Trophoblast cell (in vitro differentiated cells and primary cell): ENCODE measurements around the gene RELT.
A peak's percentile ranks its signal among the peaks of the same experiment; 100 is the strongest.

Experiments used
- DNase-seq, 2 donors: peaks; one replicate each; pipeline ENCODE4 v3.0.0-alpha.2; 2016
- H2AFZ ChIP-seq: 2 replicates; pipeline ENCODE4 v1.6.1; 2013; ENCODE audit warnings: low read length, moderate library complexity, mild to moderate bottlenecking; ENCODE audit not compliant: insufficient read depth, poor library complexity
- H2AK5ac ChIP-seq: 2 replicates; pipeline ENCODE4 v1.6.1; 2013; ENCODE audit warnings: mild to moderate bottlenecking, low read length
- H2BK120ac ChIP-seq: 2 replicates; pipeline ENCODE4 v1.6.1; 2013; ENCODE audit warnings: low read length, mild to moderate bottlenecking, moderate library complexity; ENCODE audit not compliant: insufficient read depth, poor library complexity
- H2BK12ac ChIP-seq: 2 replicates; pipeline ENCODE4 v1.6.1; 2013; ENCODE audit warnings: mild to moderate bottlenecking, low read length, moderate library complexity
- H2BK5ac ChIP-seq: 2 replicates; pipeline ENCODE4 v1.6.1; 2013; ENCODE audit warnings: low read length, low read depth, moderate library complexity, mild to moderate bottlenecking; ENCODE audit not compliant: poor library complexity
- H3K14ac ChIP-seq: 2 replicates; pipeline ENCODE4 v1.6.1; 2013; ENCODE audit warnings: mild to moderate bottlenecking, low read length
- H3K18ac ChIP-seq: 2 replicates; pipeline ENCODE4 v1.6.1; 2013; ENCODE audit warnings: mild to moderate bottlenecking, low read length
- H3K23ac ChIP-seq: 2 replicates; pipeline ENCODE4 v1.6.1; 2013; ENCODE audit warnings: low read length
- H3K27ac ChIP-seq: 2 replicates; pipeline ENCODE4 v1.5.1; 2013; ENCODE audit warnings: low read depth, mild to moderate bottlenecking, inconsistent platforms, low read length, moderate library complexity
- H3K27me3 ChIP-seq: 2 replicates; pipeline ENCODE4 v1.6.1; 2013; ENCODE audit warnings: inconsistent platforms, mild to moderate bottlenecking, low read length, moderate library complexity; ENCODE audit not compliant: insufficient read depth
- H3K36me3 ChIP-seq, 2 experiments: 1 replicate in 1 of 2; 2 replicates in 1 of 2; pipeline ENCODE4 v1.6.1; 2013; ENCODE audit warnings: low read length in 2 of 2, mild to moderate bottlenecking in 2 of 2, moderate library complexity in 1 of 2; ENCODE audit not compliant: insufficient read depth in 2 of 2, control insufficient read depth in 1 of 2
- H3K4ac ChIP-seq: 2 replicates; pipeline ENCODE4 v1.6.1; 2013; ENCODE audit warnings: low read depth, mild to moderate bottlenecking, low read length, moderate library complexity
- H3K4me1 ChIP-seq, 2 experiments: 1 replicate in 1 of 2; 2 replicates in 1 of 2; pipeline ENCODE4 v1.6.1; 2013; ENCODE audit warnings: low read length in 2 of 2, mild to moderate bottlenecking in 2 of 2, moderate library complexity in 1 of 2; ENCODE audit not compliant: insufficient read depth in 2 of 2, control insufficient read depth in 1 of 2
- H3K4me2 ChIP-seq: 2 replicates; pipeline ENCODE4 v1.6.1; 2013; ENCODE audit warnings: inconsistent platforms, mild to moderate bottlenecking, low read length, moderate library complexity
- H3K4me3 ChIP-seq: 2 replicates; pipeline ENCODE4 v1.5.1; 2013; ENCODE audit warnings: mild to moderate bottlenecking, low read depth, low read length, inconsistent platforms
- H3K79me1 ChIP-seq: one replicate; pipeline ENCODE4 v1.6.1; 2013; ENCODE audit warnings: low read length
- H3K79me2 ChIP-seq: 2 replicates; pipeline ENCODE4 v1.6.1; 2013; ENCODE audit warnings: low read length, mild to moderate bottlenecking; ENCODE audit not compliant: control insufficient read depth, insufficient read depth, poor library complexity
- H3K9ac ChIP-seq: 2 replicates; pipeline ENCODE4 v1.6.1; 2013; ENCODE audit warnings: mild to moderate bottlenecking, low read length
- H3K9me3 ChIP-seq: 2 replicates; pipeline ENCODE4 v1.6.1; 2013; ENCODE audit warnings: low read depth, mild to moderate bottlenecking, control low read depth, inconsistent platforms, low read length; ENCODE audit not compliant: insufficient read depth
- H4K12ac ChIP-seq: 2 replicates; pipeline ENCODE4 v1.6.1; 2013; ENCODE audit warnings: low read depth, mild to moderate bottlenecking, low read length, moderate library complexity
- H4K8ac ChIP-seq: 2 replicates; pipeline ENCODE4 v1.6.1; 2013; ENCODE audit warnings: low read depth, mild to moderate bottlenecking, low read length, moderate library complexity
- H4K91ac ChIP-seq: one replicate; pipeline ENCODE4 v1.6.1; 2013; ENCODE audit warnings: low read depth, mild to moderate bottlenecking, low read length, moderate library complexity
- WGBS: extraction: QIAGEN DNeasy Blood & Tissue Kit; methylation state at CpG from one replicate; pipeline ENCODE4 v1.1.7; 2013; ENCODE audit warnings: missing lambda C conversion rate; ENCODE audit not compliant: insufficient read length, insufficient coverage; ENCODE audit errors: extremely low coverage; 5-methylcytosine and 5-hydroxymethylcytosine counted together

The RELT gene

DNA sequence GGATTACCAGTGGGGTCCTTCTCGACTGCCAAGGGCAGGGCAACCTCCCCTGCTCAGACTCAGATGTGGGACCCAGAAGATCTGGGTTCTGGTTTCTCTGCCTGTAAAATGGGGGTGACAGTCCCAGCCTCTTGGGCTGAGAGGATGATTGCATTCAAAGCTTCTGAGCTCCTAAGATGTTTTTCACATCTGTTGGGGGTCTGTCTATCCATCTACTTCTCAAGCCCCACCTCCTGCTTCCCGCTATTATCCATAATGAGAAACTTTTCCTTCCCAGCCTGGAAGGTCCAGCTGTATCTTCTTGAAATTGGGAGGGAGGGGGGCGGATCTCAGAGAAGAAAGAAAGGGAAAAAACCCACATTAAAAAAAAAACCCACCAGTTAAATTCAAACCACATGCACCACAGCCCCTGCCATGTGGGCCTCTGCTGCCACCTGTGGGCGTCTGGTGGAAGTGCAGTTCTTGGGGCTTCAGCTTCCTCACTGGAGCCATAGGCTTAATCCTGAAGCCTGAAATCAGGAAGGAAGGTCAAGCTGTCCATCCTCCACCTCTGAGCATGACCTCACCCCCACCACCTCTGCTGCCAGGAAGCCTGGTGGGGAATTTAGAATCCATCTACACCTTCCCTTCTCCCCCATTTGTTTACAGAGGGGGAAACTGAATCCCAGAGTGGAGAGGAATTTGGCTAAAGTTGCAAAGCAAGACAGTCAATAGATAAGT, 40.8 kb upstream of the RELT start:
- Histone ChIP-seq H3K9ac (no peak overlapping the region), H4K12ac (no peak overlapping the region), H4K8ac (peak overlapping the region; percentile 55), H3K79me1 (peaks cover 35% of the 10 kb centered on the region), H2BK5ac (peak overlapping the region; percentile 42), H3K36me3 (peaks cover 0 to 11% of the 10 kb centered on the region in 2 experiments), H3K27ac (peak overlapping the region; percentile 71), H3K4me1 (peaks cover 55 to 58% of the 10 kb centered on the region in 2 experiments), H3K4ac (peak overlapping the region; percentile 13), H4K91ac (peak overlapping the region; percentile 77), H3K23ac (no peak overlapping the region), H2AK5ac (peak overlapping the region; percentile 72), H2AFZ (no peak overlapping the region), H3K27me3 (no peaks in the 10 kb centered on the region), H3K4me2 (peak overlapping the region; percentile 13), H3K14ac (peak overlapping the region; percentile 56), H2BK12ac (peak overlapping the region; percentile 66), H3K4me3 (no peak overlapping the region), H3K9me3 (no peaks in the 10 kb centered on the region), H3K79me2 (peaks cover 16% of the 10 kb centered on the region), H3K18ac (peak overlapping the region; percentile 28), H2BK120ac (peak overlapping the region; percentile 69)
- DNase-seq = peak; percentile 82 to 95
- no CpG with 5 or more reads among the region's 4 CpGs for whole genome bisulfite sequencing

DNA sequence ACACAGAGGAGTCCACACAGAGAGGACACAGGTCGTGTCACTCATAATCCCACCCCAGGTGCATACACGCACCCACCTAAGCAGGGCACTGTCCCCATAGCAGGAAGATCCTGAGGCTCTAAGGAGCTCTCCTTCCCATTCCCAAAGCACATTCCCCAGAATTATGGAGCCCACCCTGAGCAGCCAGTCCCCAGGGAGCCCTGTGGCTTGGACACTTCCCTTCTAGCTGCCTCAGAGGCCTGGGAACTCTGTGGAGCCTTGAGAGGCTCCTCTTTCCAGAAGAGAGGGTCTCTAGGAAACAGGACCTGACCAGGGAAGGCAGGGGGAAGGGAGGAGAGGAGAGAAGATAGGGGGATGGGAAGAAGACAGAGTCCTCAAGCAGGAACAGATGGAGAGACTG, 38.4 kb upstream of the RELT start:
- Histone ChIP-seq H2BK5ac (no peak overlapping the region), H3K4me3 (no peak overlapping the region), H3K9me3 (peaks cover 3% of the 10 kb centered on the region), H3K79me2 (peaks cover 8% of the 10 kb centered on the region), H3K27me3 (no peaks in the 10 kb centered on the region), H3K4me2 (no peak overlapping the region), H2AFZ (no peak overlapping the region), H4K12ac (no peak overlapping the region), H3K79me1 (peaks cover 19% of the 10 kb centered on the region), H3K36me3 (peaks cover 0 to 18% of the 10 kb centered on the region in 2 experiments), H4K8ac (no peak overlapping the region), H3K27ac (no peak overlapping the region), H4K91ac (no peak overlapping the region), H3K18ac (no peak overlapping the region), H3K9ac (no peak overlapping the region), H3K4ac (no peak overlapping the region), H2BK12ac (no peak overlapping the region), H3K23ac (no peak overlapping the region), H2AK5ac (no peak overlapping the region), H3K14ac (no peak overlapping the region), H2BK120ac (no peak overlapping the region), H3K4me1 (peaks cover 46 to 51% of the 10 kb centered on the region in 2 experiments)
- no CpG with 5 or more reads among the region's 2 CpGs for WGBS
- no peak for DNase-seq

DNA sequence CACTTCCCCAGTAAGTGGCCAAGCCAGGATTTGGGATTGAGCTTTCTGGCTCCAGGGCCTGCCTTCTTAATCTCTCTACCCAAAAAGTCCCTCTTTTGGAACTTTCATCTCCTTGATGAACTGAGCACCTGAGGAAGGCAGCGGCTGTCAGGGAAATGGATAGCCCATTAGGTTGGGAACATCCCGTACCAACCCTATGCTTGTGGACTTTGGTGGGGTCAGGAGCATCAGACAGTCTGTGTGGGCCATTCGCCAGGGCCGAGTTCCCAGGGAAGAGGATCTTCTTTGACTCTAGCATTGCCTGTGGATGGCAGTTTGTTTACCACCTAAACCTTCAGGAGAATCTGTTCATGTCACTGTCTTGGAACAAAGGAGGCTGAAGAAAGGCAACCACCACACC, 37.9 kb upstream of the RELT start:
- peaks cover 3% of the 10 kb centered on the region for H3K9me3 ChIP-seq
- H2BK12ac ChIP-seq = no peak overlapping the region
- peaks cover 7% of the 10 kb centered on the region for H3K79me2 ChIP-seq

GRCh38 chr11:73340164-73340563, 36.0 kb upstream of the RELT start:
- Histone ChIP-seq H2AFZ (no peak overlapping the region), H3K18ac (no peak overlapping the region), H3K27me3 (no peaks in the 10 kb centered on the region), H4K91ac (no peak overlapping the region), H3K4ac (no peak overlapping the region), H3K79me1 (peaks cover 1% of the 10 kb centered on the region), H2BK12ac (no peak overlapping the region), H2BK5ac (no peak overlapping the region), H3K36me3 (peaks cover 0 to 18% of the 10 kb centered on the region in 2 experiments), H2BK120ac (no peak overlapping the region), H3K14ac (no peak overlapping the region), H3K4me3 (no peak overlapping the region), H4K12ac (no peak overlapping the region), H3K79me2 (peaks cover 4% of the 10 kb centered on the region), H2AK5ac (no peak overlapping the region), H3K9me3 (peaks cover 3% of the 10 kb centered on the region), H3K4me1 (peaks cover 26 to 31% of the 10 kb centered on the region in 2 experiments), H3K4me2 (no peak overlapping the region), H3K23ac (no peak overlapping the region), H3K27ac (no peak overlapping the region), H3K9ac (no peak overlapping the region), H4K8ac (no peak overlapping the region)
- DNase-seq = no peak
- WGBS = no CpG with 5 or more reads among the region's 3 CpGs

More for the DNA sequence above, 37.9 kb upstream of the RELT start:
- H3K27ac ChIP-seq = no peak overlapping the region
- no peak overlapping the region for H3K23ac ChIP-seq
- H2AK5ac ChIP-seq = no peak overlapping the region
- H3K4me1 ChIP-seq = peaks cover 43 to 50% of the 10 kb centered on the region in 2 experiments
- no peak overlapping the region for H4K91ac ChIP-seq
- no peak overlapping the region for H3K4me2 ChIP-seq
- no peak overlapping the region for H3K4ac ChIP-seq
- H3K18ac ChIP-seq = no peak overlapping the region
- no peak overlapping the region for H2BK120ac ChIP-seq
- DNase-seq = no peak
- H4K8ac ChIP-seq = no peak overlapping the region
- peaks cover 16% of the 10 kb centered on the region for H3K79me1 ChIP-seq
- WGBS = no CpG with 5 or more reads among the region's 4 CpGs
- H3K27me3 ChIP-seq = no peaks in the 10 kb centered on the region
- no peak overlapping the region for H2AFZ ChIP-seq
- H3K36me3 ChIP-seq = peaks cover 0 to 18% of the 10 kb centered on the region in 2 experiments
- H3K14ac ChIP-seq = no peak overlapping the region
- no peak overlapping the region for H2BK5ac ChIP-seq
- H3K4me3 ChIP-seq = no peak overlapping the region
- H4K12ac ChIP-seq = no peak overlapping the region
- H3K9ac ChIP-seq = no peak overlapping the region
